ENCODE measurements around the gene SUPV3L1.

Gene SUPV3L1

DNA sequence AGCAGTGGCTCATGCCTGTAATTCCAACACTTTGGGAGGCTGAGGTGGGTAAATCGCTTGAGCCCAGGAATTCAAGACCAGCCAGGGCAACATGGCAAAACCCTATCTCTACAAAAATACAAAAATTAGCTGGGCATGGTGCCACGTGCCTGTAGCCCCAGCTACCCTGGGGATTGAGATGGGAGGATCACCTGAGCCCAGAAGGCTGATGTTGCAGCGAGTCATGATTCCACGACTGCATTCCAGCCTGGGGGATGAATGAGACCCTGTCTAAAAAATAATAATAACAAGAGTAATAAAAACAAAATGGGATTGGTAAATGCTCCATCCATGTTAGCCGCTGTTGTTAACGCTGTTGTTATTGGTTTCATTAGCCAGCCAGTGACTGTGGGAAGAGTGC lies 38.8 kb downstream of the SUPV3L1 start:
- H3K9ac ChIP-seq (ENCODE audit: low read length), result no peak overlapping the region
- no peaks in the 10 kb centered on the region for H4K20me1 ChIP-seq (ENCODE audit: low read depth, low read length)
- no peak overlapping the region for H2AFZ ChIP-seq (ENCODE audit: low read depth, low read length, severe bottlenecking)
- no peaks in the 10 kb centered on the region for H3K9me3 ChIP-seq (ENCODE audit: insufficient read depth, low read length)
- no peak overlapping the region for H3K27ac ChIP-seq (ENCODE audit: low read depth, low read length)
- no peaks in the 10 kb centered on the region for H3K36me3 ChIP-seq (ENCODE audit: low read length)
- no peaks in the 10 kb centered on the region for H3K27me3 ChIP-seq (ENCODE audit: low read length)
- H3K79me2 ChIP-seq (ENCODE audit: insufficient read depth, low read length), result no peaks in the 10 kb centered on the region
- H3F3A ChIP-seq (ENCODE audit: insufficient read depth), result no peaks in the 10 kb centered on the region
- H3K4me3 ChIP-seq (ENCODE audit: insufficient read depth, low read length, poor library complexity, severe bottlenecking), result no peak overlapping the region
- H3K4me2 ChIP-seq (ENCODE audit: low read depth, low read length, poor library complexity, severe bottlenecking), result no peak overlapping the region
- H3K9me2 ChIP-seq (replicated peaks; ENCODE audit: insufficient read depth, low read length), result no peaks in the 10 kb centered on the region
- TF ChIP-seq, protein P1, sequence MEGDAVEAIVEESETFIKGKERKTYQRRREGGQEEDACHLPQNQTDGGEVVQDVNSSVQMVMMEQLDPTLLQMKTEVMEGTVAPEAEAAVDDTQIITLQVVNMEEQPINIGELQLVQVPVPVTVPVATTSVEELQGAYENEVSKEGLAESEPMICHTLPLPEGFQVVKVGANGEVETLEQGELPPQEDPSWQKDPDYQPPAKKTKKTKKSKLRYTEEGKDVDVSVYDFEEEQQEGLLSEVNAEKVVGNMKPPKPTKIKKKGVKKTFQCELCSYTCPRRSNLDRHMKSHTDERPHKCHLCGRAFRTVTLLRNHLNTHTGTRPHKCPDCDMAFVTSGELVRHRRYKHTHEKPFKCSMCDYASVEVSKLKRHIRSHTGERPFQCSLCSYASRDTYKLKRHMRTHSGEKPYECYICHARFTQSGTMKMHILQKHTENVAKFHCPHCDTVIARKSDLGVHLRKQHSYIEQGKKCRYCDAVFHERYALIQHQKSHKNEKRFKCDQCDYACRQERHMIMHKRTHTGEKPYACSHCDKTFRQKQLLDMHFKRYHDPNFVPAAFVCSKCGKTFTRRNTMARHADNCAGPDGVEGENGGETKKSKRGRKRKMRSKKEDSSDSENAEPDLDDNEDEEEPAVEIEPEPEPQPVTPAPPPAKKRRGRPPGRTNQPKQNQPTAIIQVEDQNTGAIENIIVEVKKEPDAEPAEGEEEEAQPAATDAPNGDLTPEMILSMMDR (IDR thresholded peaks at IDR 0.05; ENCODE audit: insufficient read depth, low read length, poor library complexity, severe bottlenecking), result no peak
- TF ChIP-seq EZH2phosphoT487 (conservative IDR thresholded peaks at IDR 0.05; ENCODE audit: low read length), result no peak

DNA sequence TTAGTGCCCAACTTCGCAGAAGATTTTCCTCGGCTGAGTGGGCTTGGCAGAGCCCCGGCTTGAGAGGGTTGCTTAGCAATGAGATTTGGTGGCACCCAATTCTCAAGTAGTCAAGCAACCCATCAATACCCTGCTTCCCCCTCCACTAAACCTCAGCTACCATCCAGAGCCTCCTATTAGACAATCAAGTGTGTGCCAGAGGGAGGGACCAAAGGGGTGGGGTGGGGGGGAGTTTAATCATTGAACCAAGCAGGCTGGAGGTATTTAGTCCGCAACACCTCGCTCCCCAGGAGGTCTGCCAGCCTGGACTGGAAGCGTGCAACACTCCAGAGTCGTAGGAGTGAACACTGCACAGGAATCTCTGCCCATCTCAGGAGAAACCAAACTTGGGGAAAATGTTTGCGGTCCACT lies 40.0 kb downstream of the SUPV3L1 start, which contains the start of gene HKDC1:
HKDC1 (plus strand) TSS at position 292 of the 411 bp plus-strand sequence; CDS start at position 396, 104 bp downstream.
- Histone ChIP-seq H3K36me3 (ENCODE audit: low read length) (no peaks in the 10 kb centered on the region), H2AFZ (ENCODE audit: low read depth, low read length, severe bottlenecking) (no peak within 1 kb of the TSS), H3K9me2 (replicated peaks; ENCODE audit: insufficient read depth, low read length) (no peaks in the 10 kb centered on the region), H3K4me3 (ENCODE audit: insufficient read depth, low read length, poor library complexity, severe bottlenecking) (no peak within 1 kb of the TSS), H3K9ac (ENCODE audit: low read length) (no peak within 1 kb of the TSS), H3K27me3 (ENCODE audit: low read length) (no peaks in the 10 kb centered on the region), H4K20me1 (ENCODE audit: low read depth, low read length) (no peaks in the 10 kb centered on the region), H3K9me3 (ENCODE audit: insufficient read depth, low read length) (no peaks in the 10 kb centered on the region), H3F3A (ENCODE audit: insufficient read depth) (no peaks in the 10 kb centered on the region), H3K4me2 (ENCODE audit: low read depth, low read length, poor library complexity, severe bottlenecking) (no peak within 1 kb of the TSS), H3K27ac (ENCODE audit: low read depth, low read length) (no peak within 1 kb of the TSS), H3K79me2 (ENCODE audit: insufficient read depth, low read length) (no peaks in the 10 kb centered on the region)
- TF ChIP-seq, protein P1 (IDR thresholded peaks at IDR 0.05; ENCODE audit: insufficient read depth, low read length, poor library complexity, severe bottlenecking), result no peak
- TF ChIP-seq EZH2phosphoT487 (conservative IDR thresholded peaks at IDR 0.05; ENCODE audit: low read length), result no peak

DNA sequence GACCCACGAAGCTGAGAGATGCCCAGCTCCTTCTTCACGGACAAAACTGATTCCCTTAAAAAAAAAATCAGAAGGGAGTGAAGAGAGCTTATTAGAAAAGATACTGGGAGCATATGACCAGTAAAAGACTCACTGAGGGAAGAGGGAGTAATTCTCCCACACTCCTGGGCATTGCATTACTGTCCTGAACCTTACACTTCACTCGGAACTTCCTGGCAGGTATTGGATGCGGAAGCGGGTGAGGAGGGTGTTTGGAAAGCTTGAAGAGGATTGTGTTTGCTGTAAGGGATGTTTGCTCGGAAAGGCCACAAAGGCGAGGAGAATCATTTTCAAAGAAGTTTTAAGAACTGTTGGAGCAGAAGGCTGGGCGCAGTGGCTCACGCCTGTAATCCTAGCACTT lies 40.5 kb downstream of the SUPV3L1 start:
- H4K20me1 ChIP-seq (ENCODE audit: low read depth, low read length), result no peaks in the 10 kb centered on the region
- no peaks in the 10 kb centered on the region for H3K36me3 ChIP-seq (ENCODE audit: low read length)
- H3K9ac ChIP-seq (ENCODE audit: low read length), result no peak overlapping the region
- H3K4me3 ChIP-seq (ENCODE audit: insufficient read depth, low read length, poor library complexity, severe bottlenecking), result no peak overlapping the region
- no peaks in the 10 kb centered on the region for H3F3A ChIP-seq (ENCODE audit: insufficient read depth)
- H3K27me3 ChIP-seq (ENCODE audit: low read length), result no peaks in the 10 kb centered on the region
- no peaks in the 10 kb centered on the region for H3K9me3 ChIP-seq (ENCODE audit: insufficient read depth, low read length)
- H3K9me2 ChIP-seq (replicated peaks; ENCODE audit: insufficient read depth, low read length), result no peaks in the 10 kb centered on the region
- no peak overlapping the region for H3K4me2 ChIP-seq (ENCODE audit: low read depth, low read length, poor library complexity, severe bottlenecking)
- H2AFZ ChIP-seq (ENCODE audit: low read depth, low read length, severe bottlenecking), result no peak overlapping the region
- TF ChIP-seq, protein P1 (IDR thresholded peaks at IDR 0.05; ENCODE audit: insufficient read depth, low read length, poor library complexity, severe bottlenecking), result no peak
- TF ChIP-seq EZH2phosphoT487 (conservative IDR thresholded peaks at IDR 0.05; ENCODE audit: low read length), result no peak
- H3K79me2 ChIP-seq (ENCODE audit: insufficient read depth, low read length), result no peaks in the 10 kb centered on the region
- H3K27ac ChIP-seq (ENCODE audit: low read depth, low read length), result no peak overlapping the region
